Breast epithelium (tissue), 4 donors: Measurements from ENCODE around the gene TRIM46. TPM values are rescaled to one million over a fixed set of nuclear protein-coding genes. Genes with fewer than 3 reads are reported as not detected.

Source experiments
- DNase-seq, 2 donors: peaks; one replicate each; pipeline ENCODE4 v3.0.0-alpha.2; 2019; ENCODE audit warnings: low spot score in 2 of 2
- H3K27ac ChIP-seq, 2 donors: fragments of 200-600 bp; sonication (generic) in 1 of 2; one replicate each; pipeline ENCODE4 v1.5.1; 2016 to 2019; ENCODE audit warnings: mild to moderate bottlenecking in 1 of 2
- H3K27me3 ChIP-seq, 2 donors: fragments of 200-600 bp; sonication (generic) in 1 of 2; one replicate each; pipeline versions ENCODE4 v1.5.1 to v1.6.0; 2017 to 2019; ENCODE audit warnings: control low read depth in 1 of 2, mild to moderate bottlenecking in 1 of 2
- H3K36me3 ChIP-seq: fragments of 200-600 bp; one replicate; pipeline ENCODE4 v1.5.1; 2019
- H3K4me1 ChIP-seq, 2 donors: fragments of 200-600 bp; sonication (generic); one replicate each; pipeline ENCODE4 v1.5.1; 2016 to 2019; ENCODE audit warnings: control low read depth in 1 of 2
- H3K4me3 ChIP-seq, 3 donors: fragments of 200-600 bp; sonication (generic); 1 replicate in 2 of 3; 2 replicates in 1 of 3; pipeline ENCODE4 v1.5.1; 2016 to 2019; ENCODE audit warnings: mild to moderate bottlenecking in 3 of 3, moderate library complexity in 2 of 3
- H3K9me3 ChIP-seq, 2 donors: fragments of 200-600 bp; sonication (generic) in 1 of 2; one replicate each; pipeline ENCODE4 v1.5.1; 2016 to 2019; ENCODE audit warnings: control low read depth in 1 of 2
- POLR2A ChIP-seq: fragments of 450-650 bp; IDR thresholded peaks from one replicate; pipeline ENCODE4 v1.6.1; 2016; ENCODE audit warnings: antibody characterized with exemption, mild to moderate bottlenecking, moderate library complexity
- POLR2AphosphoS5 ChIP-seq, 3 donors: sonication (generic); formaldehyde crosslinking; IDR thresholded peaks; one replicate each; pipeline ENCODE4 v1.6.1; 2017; ENCODE audit warnings: antibody characterized with exemption in 3 of 3
- intact Hi-C: fragments of 100-400 bp; cut with DNase I; formaldehyde crosslinking; loops from one replicate; pipeline ENCODE4 v1.15.1; 2023; ENCODE audit warnings: low total_unique reads
- total RNA-seq, 3 donors: library from RNA; depleted of rRNA; stranded (reverse); fragments of >200 nt; gene quantifications; one replicate each; pipeline ENCODE4 v1.1.0, GENCODE V29; 2016
- TF ChIP-seq, protein P1 (sequence below), 3 donors: fragments of 450-650 bp; IDR thresholded peaks; one replicate each; pipeline ENCODE4 v1.5.1; 2016 to 2017; ENCODE audit warnings: antibody characterized with exemption in 3 of 3, mild to moderate bottlenecking in 3 of 3, moderate library complexity in 3 of 3

Gene TRIM46
- total RNA-seq, 3 donors from 2014 or later: 0.98 to 1.5 TPM; not detected in 1

GRCh38 chr1:155174324-155175280, 953 bp downstream of the TRIM46 start:
- Histone ChIP-seq H3K27me3 (no peaks in the 10 kb centered on the region), H3K4me3 (peak overlapping the region in 2 of 3 donors; percentile 76 to 90), H3K9me3 (no peaks in the 10 kb centered on the region), H3K36me3 (no peaks in the 10 kb centered on the region), H3K4me1 (peaks cover 0 to 16% of the 10 kb centered on the region in 2 donors), H3K27ac (peak overlapping the region in 1 of 2 donors; percentile 25)
- TF ChIP-seq POLR2A: no peak
- no peak for TF ChIP-seq POLR2AphosphoS5 (IDR thresholded peaks at IDR 0.05)
- TF ChIP-seq, protein P1, sequence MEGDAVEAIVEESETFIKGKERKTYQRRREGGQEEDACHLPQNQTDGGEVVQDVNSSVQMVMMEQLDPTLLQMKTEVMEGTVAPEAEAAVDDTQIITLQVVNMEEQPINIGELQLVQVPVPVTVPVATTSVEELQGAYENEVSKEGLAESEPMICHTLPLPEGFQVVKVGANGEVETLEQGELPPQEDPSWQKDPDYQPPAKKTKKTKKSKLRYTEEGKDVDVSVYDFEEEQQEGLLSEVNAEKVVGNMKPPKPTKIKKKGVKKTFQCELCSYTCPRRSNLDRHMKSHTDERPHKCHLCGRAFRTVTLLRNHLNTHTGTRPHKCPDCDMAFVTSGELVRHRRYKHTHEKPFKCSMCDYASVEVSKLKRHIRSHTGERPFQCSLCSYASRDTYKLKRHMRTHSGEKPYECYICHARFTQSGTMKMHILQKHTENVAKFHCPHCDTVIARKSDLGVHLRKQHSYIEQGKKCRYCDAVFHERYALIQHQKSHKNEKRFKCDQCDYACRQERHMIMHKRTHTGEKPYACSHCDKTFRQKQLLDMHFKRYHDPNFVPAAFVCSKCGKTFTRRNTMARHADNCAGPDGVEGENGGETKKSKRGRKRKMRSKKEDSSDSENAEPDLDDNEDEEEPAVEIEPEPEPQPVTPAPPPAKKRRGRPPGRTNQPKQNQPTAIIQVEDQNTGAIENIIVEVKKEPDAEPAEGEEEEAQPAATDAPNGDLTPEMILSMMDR (IDR thresholded peaks at IDR 0.05): no peak
- intact Hi-C loops: no loop called here
- DNase-seq: peak; percentile 19 to 48

GRCh38 chr1:155175281-155175926, 1.8 kb downstream of the TRIM46 start:
- Histone ChIP-seq H3K9me3 (no peaks in the 10 kb centered on the region), H3K27me3 (no peaks in the 10 kb centered on the region), H3K4me3 (no peak overlapping the region), H3K27ac (no peak overlapping the region), H3K4me1 (peaks cover 0 to 16% of the 10 kb centered on the region in 2 donors), H3K36me3 (no peaks in the 10 kb centered on the region)
- intact Hi-C loops: no loop called here
- peak in 1 of 2 donors; percentile 52 for DNase-seq
- TF ChIP-seq, protein P1 (IDR thresholded peaks at IDR 0.05): no peak
- TF ChIP-seq POLR2A (no peak), POLR2AphosphoS5 (IDR thresholded peaks at IDR 0.05) (no peak)

DNA sequence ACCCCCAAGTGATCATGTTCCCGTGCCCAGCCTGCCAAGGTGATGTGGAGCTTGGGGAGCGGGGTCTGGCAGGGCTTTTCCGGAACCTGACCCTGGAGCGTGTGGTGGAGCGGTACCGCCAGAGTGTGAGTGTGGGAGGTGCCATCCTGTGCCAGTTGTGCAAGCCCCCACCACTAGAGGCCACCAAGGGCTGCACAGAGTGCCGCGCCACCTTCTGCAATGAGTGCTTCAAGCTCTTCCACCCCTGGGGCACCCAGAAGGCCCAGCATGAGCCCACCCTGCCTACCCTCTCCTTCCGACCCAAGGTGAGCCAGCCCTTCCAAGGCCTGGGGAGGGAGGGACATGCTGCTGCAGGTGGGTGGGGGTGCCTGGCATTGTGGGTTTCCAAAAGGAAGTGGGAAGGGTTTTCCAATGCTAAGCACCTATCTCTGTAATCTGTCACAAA, 2.3 kb downstream of the TRIM46 start:
- Histone ChIP-seq H3K27me3 (no peaks in the 10 kb centered on the region), H3K4me1 (peaks cover 0 to 16% of the 10 kb centered on the region in 2 donors), H3K4me3 (no peak overlapping the region), H3K27ac (peak overlapping the region in 1 of 2 donors; percentile 85), H3K9me3 (no peaks in the 10 kb centered on the region), H3K36me3 (no peaks in the 10 kb centered on the region)
- DNase-seq: peak in 1 of 2 donors; percentile 51
- TF ChIP-seq POLR2AphosphoS5 (IDR thresholded peaks at IDR 0.05) (no peak), POLR2A (no peak)
- TF ChIP-seq, protein P1 (IDR thresholded peaks at IDR 0.05): no peak
- intact Hi-C loops: no loop called here

DNA sequence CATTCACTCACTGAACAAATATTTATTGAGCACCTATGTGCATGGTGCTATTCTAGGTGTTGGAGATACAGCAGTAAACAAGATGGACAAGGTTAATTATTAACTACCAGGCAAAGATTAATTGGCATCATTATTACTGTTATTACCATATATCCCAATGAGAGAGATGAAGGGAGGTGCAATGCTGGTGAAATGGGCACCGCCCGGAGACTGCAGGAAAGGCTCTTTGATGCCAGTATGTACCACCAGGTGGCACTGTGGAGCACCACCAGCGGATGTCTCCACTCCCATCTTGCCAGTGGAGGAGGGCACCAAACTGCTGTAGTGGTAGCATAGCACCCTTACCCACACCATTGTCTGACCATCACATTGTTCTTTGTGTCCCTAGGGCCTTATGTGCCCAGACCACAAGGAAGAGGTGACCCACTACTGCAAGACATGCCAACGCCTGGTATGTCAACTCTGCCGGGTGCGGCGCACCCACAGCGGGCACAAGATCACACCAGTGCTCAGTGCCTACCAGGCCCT, 3.0 kb downstream of the TRIM46 start:
- no peaks in the 10 kb centered on the region for H3K36me3 ChIP-seq
- no peaks in the 10 kb centered on the region for H3K9me3 ChIP-seq
- peak overlapping the region in 1 of 3 donors; percentile 26 for H3K4me3 ChIP-seq
- intact Hi-C loops: no loop called here
- peaks cover 0 to 16% of the 10 kb centered on the region in 2 donors for H3K4me1 ChIP-seq
- DNase-seq: peak; percentile 78 to 91
- H3K27ac ChIP-seq: peak overlapping the region; percentile 85 to 94
- TF ChIP-seq, protein P1 (IDR thresholded peaks at IDR 0.05): peak; percentile 93 to 97 (median 94)
- TF ChIP-seq POLR2AphosphoS5 (IDR thresholded peaks at IDR 0.05) (peak in 1 of 3 donors; percentile 32), POLR2A (no peak)
- H3K27me3 ChIP-seq: no peaks in the 10 kb centered on the region
